HG02678 (cell line): ENCODE data around the gene FTSJ1.
A peak's percentile ranks its signal among the peaks of the same experiment; 100 is the strongest.
"Not testable (repeated sequence)": the region's sequence is repeated elsewhere in the genome, so short reads cannot be mapped to it uniquely, and the experiment has no call there.

Source experiments
- ATAC-seq: cut with Tn5 transposase; IDR thresholded peaks from one replicate; pipeline ENCODE4 v1.9.1; 2021; ENCODE audit warnings: mild to moderate bottlenecking, moderate library complexity; ENCODE audit not compliant: unreplicated experiment

Gene FTSJ1, protein sequence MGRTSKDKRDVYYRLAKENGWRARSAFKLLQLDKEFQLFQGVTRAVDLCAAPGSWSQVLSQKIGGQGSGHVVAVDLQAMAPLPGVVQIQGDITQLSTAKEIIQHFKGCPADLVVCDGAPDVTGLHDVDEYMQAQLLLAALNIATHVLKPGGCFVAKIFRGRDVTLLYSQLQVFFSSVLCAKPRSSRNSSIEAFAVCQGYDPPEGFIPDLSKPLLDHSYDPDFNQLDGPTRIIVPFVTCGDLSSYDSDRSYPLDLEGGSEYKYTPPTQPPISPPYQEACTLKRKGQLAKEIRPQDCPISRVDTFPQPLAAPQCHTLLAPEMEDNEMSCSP

DNA sequence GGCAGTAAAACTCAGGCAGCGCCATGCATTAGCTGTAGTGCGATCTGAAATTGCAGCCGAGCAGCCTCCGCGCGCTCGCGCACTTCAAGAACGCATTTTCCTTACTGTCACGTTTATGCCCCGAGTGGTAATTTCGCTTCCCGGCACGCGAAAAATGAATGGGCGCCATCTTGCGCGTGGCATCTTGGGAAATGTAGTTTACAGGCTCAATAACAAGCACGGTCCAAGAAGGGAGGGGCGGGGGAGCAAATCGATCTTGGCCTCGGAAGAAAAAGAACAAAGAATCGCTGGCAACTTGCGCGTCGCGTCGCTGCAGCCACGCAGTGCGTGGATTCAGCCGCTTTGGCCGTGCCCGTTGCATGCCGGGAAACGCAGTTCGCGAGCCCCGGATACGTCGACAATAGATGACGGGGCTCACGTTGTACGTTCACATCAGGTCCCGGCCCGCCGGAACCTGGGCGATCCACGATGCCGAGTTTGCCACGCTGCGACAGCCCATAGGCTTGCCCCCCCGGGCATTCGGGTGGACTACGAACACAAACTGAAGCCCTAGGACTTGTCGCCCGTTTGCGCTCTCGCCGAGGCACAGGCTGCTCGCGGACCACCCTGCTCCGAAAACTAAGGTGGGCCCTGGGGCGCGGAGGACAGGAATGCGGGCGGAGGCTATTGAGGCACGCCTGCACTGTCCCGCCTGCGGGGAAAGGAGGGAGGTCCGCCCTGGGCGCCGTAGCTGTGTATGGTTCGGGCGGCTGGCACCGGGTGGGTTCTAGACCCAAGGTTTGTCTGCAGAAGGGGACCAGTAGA lies at the start of gene FTSJ1:
TSS of gene FTSJ1 (plus strand) at position 426 of the 804 bp plus-strand sequence. CDS start 1,849 bp downstream, outside the sequence.
- peak; percentile 90 for ATAC-seq

DNA sequence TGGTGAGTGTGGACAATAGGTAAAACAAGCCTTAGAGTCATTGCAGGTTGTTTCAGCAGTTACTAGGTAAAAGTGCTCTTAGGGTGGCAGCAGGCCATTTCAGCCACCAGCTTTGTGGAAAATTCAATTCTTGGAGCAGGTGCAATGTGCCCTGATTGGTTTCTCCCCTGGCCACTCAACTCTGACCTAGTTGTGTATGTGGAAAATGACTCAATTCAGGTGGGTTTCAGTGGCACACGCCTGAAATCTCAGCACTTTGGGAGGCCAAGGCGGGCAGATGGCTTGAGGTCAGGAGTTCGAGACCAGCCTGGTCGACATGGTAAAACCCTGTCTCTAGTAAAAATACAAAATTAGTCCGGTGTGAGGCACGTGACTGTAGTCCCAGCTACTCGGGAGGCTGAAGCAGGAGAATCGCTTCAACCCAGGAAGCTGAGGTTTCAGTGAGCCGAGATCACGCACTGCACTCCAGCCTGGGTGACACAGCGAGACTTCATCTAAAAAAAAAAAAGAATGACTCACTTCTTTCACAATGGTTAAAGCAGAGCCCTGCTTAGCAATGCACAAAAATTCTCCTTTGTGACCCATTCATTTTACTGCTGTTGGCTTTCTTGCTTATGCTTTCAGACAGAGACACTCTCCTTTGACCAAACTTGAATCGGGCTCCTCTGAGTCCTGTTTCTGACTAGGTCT lies 48.8 kb upstream of the FTSJ1 start:
- ATAC-seq, result not testable (repeated sequence)

DNA sequence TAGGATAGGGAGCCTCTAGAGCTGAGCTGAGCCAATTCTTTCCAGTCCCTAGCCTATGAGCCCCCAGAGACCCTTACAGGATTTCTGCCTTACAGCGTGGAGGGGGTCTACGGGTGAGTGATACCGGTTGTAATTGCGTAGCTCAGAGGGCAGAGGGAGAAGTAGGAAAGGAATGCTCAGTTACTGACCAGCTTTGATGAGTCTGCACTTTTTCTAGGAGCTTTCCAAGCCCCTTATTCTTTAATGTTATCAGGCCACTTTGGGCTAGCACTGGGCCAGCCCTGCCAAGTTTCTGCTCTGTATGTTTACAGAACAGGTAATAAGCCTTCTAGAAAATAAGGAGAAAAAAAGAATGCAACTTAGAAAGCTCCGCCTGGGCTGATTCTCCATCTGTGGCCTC lies 46.4 kb upstream of the FTSJ1 start:
- ATAC-seq, result not testable (repeated sequence)

DNA sequence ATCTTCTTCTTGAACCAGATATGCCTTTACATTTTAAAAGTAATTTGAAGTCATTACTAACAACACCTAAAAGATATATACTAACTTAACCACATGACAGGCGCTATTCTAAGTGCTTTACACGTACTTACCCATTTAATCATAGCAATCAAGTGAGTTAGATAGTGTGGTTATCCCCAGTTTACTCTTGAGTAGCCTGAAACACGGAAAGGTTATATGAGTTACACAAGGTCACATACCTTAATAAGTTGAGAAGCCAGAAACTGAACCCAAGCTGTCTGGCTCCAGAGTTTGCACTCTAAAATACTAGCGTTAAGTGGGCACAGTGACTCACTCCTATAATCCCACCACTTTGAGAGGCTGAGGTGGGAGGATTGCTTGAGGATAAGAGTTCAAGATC lies 45.8 kb upstream of the FTSJ1 start:
- ATAC-seq, result not testable (repeated sequence)

DNA sequence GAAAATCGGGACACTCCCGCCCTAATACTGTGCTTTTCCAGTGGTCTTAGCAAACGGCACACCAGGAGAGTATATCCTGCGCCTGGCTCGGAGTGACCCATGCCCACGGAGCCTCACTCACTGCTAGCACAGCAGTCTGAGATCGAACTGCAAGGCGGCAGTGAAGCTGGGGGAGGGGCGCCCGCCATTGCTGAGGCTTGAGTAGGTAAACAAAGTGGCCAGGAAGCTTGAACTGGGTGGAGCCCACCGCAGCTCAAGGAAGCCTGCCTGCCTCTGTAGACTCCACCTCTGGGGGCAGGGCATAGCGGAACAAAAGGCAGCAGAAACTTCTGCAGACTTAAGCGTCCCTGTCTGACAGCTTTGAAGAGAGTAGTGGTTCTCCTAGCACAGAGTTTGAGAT lies 42.3 kb upstream of the FTSJ1 start:
- not testable (repeated sequence) for ATAC-seq

DNA sequence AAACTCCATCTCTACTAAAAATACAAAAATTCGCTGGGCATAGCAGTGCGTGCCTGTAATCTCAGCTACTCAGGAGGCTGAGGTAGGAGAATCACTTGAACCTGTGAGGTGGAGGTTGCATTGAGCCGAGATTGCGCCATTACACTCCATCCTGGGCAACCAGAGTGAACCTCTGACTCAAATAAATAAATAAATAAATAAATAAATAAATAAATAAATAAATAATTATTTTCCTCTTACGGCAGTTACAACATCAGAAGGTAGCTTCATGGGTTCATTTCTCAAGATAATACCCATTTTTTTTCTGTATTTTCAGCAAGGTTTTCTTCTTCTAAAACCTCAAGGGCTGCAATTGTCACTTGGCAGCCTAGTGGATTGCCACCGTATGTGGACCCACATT lies 28.8 kb upstream of the FTSJ1 start:
- ATAC-seq, result not testable (repeated sequence)

DNA sequence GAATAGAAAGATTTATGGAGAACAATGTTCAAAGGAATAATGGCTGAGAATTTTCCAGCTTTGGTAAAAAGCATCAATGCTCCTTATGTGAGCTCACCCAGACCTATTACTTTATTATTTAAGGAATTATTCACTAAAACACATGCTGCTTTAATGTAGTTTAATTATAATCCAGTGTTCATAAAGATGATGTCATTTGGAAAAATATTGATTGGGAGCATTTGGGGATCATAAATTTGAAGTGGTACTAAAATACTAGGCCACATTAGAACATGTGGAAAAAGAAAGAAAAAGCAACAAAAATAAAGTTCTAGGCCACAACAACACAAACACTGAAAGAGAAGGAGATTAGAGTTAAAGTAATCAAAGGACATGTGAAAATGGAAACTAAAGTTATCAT lies 25.9 kb upstream of the FTSJ1 start:
- ATAC-seq, result no peak

DNA sequence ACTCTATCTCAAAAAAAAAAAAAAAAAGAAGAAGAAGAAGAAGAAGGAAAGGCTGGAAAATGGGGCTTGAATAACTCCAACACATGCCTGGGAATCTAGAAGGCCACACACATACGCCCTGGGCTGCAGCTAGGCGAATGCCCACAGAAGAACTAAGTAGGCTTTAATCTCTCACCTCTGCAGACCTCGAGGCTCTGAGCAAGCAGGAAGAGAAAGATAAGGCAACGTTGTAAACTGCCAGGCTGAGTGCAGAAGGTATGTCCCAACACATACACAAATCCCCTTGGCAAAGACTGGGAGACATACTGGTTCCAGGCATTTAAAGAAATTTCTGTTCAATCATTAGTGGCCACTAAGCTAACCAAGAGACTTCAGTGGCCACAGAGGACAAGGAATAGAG lies 24.3 kb upstream of the FTSJ1 start:
- ATAC-seq, result no peak

DNA sequence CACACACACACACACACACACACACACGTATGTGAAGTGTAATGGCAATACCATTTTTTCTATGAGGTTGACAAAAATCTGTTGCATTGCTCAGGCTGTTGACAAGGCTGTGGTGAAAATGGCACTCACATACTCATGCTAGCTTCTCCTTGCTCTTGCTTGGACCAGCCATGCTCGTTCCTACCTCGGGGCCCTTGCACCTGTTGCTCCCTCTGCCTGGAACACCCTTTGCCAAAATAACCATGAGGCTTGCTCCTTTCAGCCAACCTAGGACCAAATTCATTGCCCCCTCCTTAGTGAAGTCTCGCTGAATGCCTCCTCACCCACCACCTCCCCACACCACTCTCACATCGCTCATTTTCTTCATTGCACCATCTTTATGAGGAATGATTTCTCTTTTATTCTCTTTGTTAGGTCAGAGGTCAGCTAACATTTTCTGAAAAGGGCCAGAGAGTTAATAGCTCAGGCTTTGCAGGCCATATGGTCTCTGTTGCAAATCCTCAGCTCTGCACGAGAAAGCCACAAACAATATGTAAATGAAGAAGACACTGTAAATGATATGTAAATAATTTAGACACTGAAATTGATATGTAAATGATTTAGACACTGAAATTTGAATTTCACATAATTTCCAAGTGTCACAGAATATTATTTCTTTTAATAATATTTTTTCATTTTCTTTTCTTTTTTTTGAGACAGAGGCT lies 19.2 kb upstream of the FTSJ1 start:
- no peak for ATAC-seq

DNA sequence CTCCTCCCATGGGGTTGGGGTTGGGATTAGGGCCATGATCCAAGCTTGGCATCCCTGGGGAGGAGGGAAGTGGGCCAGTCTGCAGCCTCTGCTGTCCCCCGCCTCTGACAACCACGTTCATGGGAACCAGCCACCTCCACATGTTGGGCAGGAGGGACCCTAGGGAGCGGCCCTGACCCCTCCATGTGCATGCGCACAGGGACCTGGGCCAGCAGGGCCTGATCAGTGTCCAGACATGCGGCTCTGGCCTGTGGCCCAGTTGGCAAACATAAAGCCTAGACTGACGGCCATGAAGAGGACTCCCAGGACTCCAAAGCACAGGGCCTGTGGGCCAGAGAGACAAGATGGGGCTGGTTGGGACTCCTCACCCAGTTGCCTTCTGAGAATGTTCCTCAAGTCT lies 17.3 kb upstream of the FTSJ1 start:
- ATAC-seq, result no peak

DNA sequence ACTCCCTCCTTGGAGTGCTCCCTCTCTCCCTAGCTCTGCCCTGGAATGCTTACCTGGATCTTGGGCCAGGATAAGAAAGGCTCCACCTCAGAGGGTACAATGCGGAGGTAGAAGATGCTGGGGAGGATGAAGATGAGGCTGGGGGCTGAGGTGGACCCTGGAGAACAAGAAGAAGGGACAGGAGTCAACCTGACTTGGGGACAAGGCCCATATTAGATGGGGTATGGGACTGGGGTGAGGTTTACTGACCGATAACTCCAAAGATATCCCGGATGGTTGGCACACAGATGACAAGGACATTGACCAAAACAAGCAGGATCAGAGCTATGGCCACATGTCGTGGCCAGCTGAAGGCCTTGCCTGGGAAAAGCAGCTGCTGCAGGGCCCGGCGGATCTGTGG lies 16.5 kb upstream of the FTSJ1 start:
- ATAC-seq, result no peak

DNA sequence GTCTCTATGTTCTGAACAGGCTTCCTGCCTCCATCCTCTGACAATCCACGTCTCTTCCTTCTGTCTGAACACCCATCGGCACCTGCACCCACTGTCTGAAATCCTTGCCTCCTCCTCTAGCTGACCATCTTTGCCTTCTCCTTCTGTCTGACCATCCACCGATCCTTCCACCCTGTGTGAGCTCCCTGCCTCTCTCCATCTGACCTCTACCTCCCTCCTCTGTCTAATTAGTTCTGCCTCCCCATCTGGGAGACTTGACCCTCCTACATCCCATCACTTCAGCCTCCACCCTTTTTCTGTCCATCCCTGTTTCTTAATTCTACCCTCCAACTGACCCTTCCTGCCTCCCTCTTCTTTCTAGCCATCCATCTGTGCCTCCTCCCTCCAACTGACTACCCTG lies 16.0 kb upstream of the FTSJ1 start:
- no peak for ATAC-seq

DNA sequence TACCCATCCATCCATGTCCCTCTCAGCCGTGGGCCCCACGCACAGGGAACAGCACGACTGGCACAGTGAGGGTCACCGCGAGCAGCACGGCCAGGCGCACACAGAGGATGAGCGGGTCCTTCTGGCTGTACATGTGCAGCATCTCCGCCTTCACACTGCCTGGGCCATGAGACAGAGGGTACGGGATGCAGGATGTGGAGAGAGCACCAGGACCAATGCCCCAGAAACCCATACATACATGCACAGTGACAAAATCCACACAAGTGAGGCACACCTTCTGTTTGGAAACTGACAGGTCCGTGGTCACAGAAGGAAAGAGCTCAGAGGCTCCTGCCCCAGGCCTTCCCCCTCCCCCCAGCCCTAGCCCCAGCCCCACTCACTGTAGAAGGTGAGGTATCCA lies 15.4 kb upstream of the FTSJ1 start:
- ATAC-seq, result no peak

DNA sequence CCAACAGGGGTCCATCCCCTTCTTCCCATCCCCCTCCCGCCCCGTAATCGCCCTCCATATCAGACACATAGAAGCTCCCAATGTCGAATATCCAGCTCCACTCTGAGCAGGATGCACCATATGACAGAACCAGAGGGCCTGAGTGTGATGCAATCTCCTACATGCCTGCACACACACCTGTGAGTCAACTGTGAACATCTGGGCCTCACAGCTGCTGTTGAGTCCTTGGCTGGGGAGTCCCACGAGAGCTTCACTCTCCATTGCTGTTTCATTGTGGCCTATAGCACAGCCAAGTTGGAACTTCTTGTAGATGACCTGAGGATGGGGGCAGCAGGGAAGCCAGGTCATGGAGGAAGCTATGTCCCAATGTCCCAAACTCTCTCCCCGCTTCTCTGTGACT lies 14.2 kb upstream of the FTSJ1 start:
- ATAC-seq, result no peak

DNA sequence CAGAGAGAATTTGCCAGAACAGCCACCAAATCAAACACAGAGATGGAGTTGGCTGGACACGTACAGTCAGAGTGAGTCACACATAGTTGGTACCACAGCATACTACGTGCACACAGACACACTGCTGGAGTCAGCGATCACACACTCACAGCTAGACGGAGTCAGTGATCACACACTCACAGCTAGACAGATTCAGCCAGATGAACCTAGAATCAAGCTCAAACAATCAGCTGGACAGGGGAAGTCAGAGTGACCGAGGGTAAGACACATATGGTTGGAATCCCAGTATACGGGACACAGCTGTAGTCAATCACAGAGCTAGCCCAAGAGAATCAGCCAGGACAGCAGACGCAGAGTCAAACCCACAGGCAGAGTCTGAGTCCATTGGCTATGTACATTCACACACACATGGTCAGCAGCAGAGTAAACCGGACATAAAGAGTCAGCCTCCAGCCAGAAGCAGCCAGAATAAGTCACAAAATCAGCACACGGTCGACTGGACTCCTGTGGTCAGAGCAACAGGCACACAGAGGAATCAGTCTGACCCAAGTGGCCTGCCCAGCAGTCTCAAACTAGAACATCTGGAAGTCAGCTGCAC lies 10.6 kb upstream of the FTSJ1 start:
- ATAC-seq, result no peak

DNA sequence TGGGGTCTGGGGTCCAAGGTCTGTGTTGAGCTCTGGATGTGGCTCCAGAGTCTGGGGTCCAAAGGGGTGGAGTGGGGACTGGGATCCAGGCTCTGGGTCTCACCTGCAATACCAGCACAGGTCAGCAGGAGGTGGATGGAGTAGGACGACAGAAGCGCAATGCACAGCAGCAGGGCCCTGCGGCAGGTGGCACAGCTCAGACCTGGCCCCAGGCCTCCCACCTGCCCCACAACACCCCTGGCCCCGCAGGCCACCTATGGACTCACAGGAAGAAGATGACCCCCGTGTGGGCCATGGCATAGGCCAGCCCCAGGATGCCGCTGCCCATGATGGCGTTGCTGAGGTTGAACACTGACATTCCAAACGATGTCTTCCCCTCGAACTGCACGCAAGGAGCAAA lies 9.3 kb upstream of the FTSJ1 start:
- no peak for ATAC-seq

DNA sequence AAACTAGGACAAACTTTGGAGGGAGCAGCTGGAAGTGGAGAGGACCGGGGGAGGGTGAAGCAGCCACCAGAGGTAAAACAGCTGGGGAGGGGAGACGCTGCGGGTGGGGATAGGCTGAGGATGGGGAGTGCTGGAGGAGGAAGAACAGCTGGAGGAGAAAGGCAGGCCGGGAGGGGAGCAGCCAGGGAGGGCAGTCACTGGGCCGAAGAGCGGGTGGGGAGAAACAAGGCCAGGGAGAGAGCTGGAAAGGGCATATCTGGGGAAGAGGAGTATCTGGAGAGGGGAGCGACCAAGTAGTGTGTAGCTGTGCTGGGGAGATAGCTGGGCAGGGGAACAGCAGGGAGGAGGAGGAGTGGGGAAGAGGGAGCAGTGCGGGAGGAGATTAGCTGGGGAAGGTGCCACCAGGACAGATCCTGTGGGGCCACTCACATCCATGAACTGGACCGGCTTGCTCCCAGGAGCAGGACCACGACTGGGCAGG lies 8.7 kb upstream of the FTSJ1 start:
- no peak for ATAC-seq

DNA sequence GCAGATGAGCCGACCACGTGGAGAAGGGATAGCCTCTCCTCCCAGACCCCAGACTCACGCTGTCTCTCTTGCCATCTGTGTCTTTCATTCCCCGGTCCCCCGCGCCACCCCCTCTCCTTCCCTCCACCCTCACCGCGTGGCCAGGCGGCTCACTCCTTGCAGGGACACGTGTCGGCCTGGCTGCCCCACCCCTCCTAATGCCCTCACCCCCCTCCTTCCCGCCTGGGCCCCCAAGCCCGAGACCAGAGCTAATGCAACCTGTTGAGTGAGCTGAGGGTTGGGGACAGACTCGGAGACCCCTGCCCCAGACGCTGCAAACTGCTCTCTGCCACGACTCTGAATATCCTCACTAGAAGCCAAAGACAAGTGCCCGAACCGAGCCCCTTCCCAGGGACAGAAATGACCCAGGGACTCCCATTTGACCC lies 7.7 kb upstream of the FTSJ1 start:
- ATAC-seq, result peak; percentile 57

DNA sequence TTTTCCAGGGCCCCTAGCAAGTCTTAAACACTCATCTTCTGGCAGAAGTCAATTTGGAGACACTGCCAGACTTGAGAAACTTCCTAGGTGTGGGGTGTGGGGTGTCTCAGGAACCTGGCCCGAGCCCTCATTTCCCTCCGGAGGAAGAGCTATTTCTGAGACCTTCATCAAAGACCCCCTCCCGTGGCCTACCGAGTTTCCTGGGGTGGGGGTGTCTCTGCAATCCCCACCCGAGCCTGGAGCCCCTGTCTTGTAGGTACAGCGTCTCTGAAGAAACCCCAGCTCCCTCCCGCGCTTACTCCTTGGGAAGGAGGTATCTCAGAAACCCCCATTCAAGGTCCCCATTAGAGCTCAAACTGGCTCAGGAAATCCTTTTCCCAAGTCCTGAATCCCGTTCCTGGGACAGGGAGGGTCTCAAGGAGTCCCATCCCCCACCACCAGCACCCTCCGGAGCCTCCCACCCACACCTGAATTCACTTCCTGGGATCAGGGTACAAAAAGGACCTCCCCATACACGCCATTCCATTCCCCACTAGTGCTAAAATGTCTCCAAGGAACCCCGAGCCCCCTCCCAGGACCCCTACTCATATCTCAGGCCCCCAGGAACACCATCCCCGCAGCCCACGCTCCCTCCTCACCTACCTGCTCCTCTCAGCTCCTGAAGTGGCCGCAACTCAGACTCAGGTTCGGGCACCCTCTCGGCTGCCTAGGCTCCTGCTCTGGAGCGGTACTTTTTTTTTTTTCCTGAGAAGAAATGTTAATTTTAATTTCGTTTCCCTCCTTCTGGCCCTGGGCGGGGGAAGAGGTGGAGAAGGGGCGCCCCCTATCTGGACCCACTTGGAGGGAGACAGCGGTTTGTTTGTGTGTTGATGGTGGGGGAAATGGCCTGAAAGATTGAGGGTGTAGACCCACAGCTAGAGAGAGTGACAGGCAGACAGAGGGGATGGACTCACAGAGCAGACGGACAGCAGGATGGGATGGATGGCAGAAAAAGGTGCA lies 7.0 kb upstream of the FTSJ1 start:
- ATAC-seq, result peak; percentile 54
